Naive thymus-derived CD8-positive, alpha-beta T cell (primary cell): ENCODE measurements around the gene CCND3. TPM values are rescaled to one million over a fixed set of nuclear protein-coding genes. Genes with fewer than 3 reads are reported as not detected.

Experiments used
- ATAC-seq, 2 donors: fragments of 150-1000 bp; cut with Tn5 transposase in 1 of 2; sonication (Bioruptor Pico), chemical (Tn5 transposase) in 1 of 2; 1 replicate in 1 of 2; 2 replicates in 1 of 2; pipeline ENCODE4 v1.10.0; 2021; ENCODE audit warnings: mild to moderate bottlenecking in 2 of 2, moderate library complexity in 2 of 2
- POLR2A ChIA-PET: fragments of 350-600 bp; sonication (Branson Sonifier 250); formaldehyde crosslinking; loops from one replicate; lab custom pipeline; 2021; ENCODE audit warnings: antibody characterized with exemption; lab: Charles Lee
- DNase-seq, 10 donors: peaks; one replicate each; pipeline versions ENCODE4 v3.0.0 to v3.0.0-alpha.2; 2020 to 2022
- H3K27ac Mint-ChIP-seq, 10 donors: one replicate each; pipeline ENCODE4 v1.8.0; 2020 to 2022; ENCODE audit warnings: mild to moderate bottlenecking in 10 of 10, mixed read lengths in 10 of 10, moderate library complexity in 4 of 10, inconsistent platforms in 1 of 10
- H3K27me3 Mint-ChIP-seq, 5 donors: one replicate each; pipeline ENCODE4 v1.8.0; 2021 to 2022; ENCODE audit warnings: mixed read lengths in 5 of 5
- H3K36me3 Mint-ChIP-seq, 3 donors: one replicate each; pipeline ENCODE4 v1.8.0; 2020 to 2022; ENCODE audit warnings: mixed read lengths in 3 of 3, mild to moderate bottlenecking in 2 of 3, inconsistent platforms in 1 of 3
- H3K4me1 Mint-ChIP-seq, 4 donors: one replicate each; pipeline ENCODE4 v1.8.0; 2021 to 2022; ENCODE audit warnings: mixed read lengths in 4 of 4
- H3K4me3 Mint-ChIP-seq, 10 donors: one replicate each; pipeline ENCODE4 v1.8.0; 2020 to 2022; ENCODE audit warnings: mild to moderate bottlenecking in 10 of 10, mixed read lengths in 10 of 10, moderate library complexity in 6 of 10, inconsistent platforms in 1 of 10
- H3K9me3 Mint-ChIP-seq, 9 donors: one replicate each; pipeline ENCODE4 v1.8.0; 2020 to 2022; ENCODE audit warnings: mixed read lengths in 9 of 9, mild to moderate bottlenecking in 3 of 9, inconsistent platforms in 1 of 9, moderate library complexity in 1 of 9
- polyA plus RNA-seq, 3 donors: library from polyadenylated mRNA; unstranded; fragments of 300-500 nt; fragmentation: Illumina TruSeq; gene quantifications; one replicate each; pipeline ENCODE4 v1.2.3, GENCODE V29; 2021
- total RNA-seq, 8 experiments: library from RNA in 2 of 8; stranded (reverse) in 2 of 8; gene quantifications; one replicate each; pipeline ENCODE4 v1.2.3 and lab custom pipeline; 2021 to 2026

CCND3 gene
- total and polyA plus RNA-seq, 5 experiments from 2014 or later: 282 to 765 (median 519) TPM

DNA sequence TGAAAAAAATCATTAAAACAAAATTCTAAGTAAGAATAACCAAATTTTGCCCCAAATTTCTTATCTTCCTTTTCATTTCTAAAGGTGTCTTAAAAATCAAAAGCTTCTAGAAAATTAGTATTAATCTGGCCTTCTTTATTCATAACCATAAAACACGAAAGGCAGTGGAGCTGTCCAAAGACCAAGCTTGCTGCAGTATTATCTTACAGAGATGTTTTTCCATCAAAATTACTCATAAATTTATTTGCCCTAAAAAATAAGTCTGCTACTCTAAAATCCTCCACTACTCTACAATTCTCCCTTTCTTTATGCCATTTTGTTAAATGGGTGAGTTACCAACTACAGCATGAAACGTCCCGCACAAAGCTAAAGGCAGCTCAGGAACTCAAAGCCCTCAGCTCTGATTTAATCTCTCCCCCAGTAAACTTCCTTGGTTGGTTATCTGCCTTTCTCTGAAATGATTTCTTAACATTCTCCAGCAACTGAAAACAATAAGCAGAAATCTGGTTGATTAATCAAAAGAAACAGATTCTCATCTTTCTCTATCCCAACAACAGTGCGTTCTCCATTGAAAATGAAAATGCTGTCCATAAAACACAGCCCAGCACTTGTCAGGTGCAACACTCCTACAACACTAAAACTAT lies 48.6 kb downstream of the CCND3 start:
- ATAC-seq: no peak
- Mint-ChIP-seq H3K36me3 (no peaks in the 10 kb centered on the region), H3K4me3 (no peak overlapping the region), H3K4me1 (peaks cover 0 to 11% (median 9%) of the 10 kb centered on the region in 4 donors), H3K27ac (no peak overlapping the region), H3K27me3 (no peaks in the 10 kb centered on the region), H3K9me3 (no peaks in the 10 kb centered on the region)
- POLR2A ChIA-PET: interaction anchor here (1.0 kb wide), 1 partner anchor 153 kb away, joined by 3 read pairs; no protein-coding TSS in a partner anchor
- DNase-seq: no peak

GRCh38 chr6:41887331-41887751 lies 54.3 kb downstream of the CCND3 start:
- no peak overlapping the region for H3K4me3 Mint-ChIP-seq
- H3K36me3 Mint-ChIP-seq: no peaks in the 10 kb centered on the region
- ATAC-seq: no peak
- H3K27me3 Mint-ChIP-seq: no peaks in the 10 kb centered on the region
- no peaks in the 10 kb centered on the region for H3K4me1 Mint-ChIP-seq
- H3K9me3 Mint-ChIP-seq: no peaks in the 10 kb centered on the region
- H3K27ac Mint-ChIP-seq: peak overlapping the region in 1 of 10 donors; percentile 28
- POLR2A ChIA-PET: no interaction called here
- no peak for DNase-seq

DNA sequence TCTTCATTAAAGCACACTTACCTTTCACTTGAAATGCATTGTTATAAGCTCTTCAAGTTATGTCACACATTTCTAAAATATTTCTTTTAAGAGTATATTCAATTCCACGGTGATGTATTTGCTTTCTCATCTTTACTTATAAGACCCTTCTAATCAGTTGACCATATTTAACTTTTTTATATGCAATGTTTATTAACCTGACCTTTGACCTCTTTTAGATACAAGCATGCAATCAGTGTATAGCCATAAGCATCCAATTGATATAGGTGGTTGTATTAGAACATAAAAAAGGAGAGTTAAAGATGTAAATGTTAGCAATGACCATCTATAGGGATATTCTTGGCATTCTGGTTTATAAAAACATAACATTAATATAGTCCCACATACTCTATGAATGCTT lies 55.7 kb downstream of the CCND3 start:
- H3K27me3 Mint-ChIP-seq: no peaks in the 10 kb centered on the region
- H3K4me1 Mint-ChIP-seq: no peaks in the 10 kb centered on the region
- POLR2A ChIA-PET: no interaction called here
- H3K36me3 Mint-ChIP-seq: no peaks in the 10 kb centered on the region
- no peak overlapping the region for H3K4me3 Mint-ChIP-seq
- no peaks in the 10 kb centered on the region for H3K9me3 Mint-ChIP-seq
- ATAC-seq (no peak), DNase-seq (no peak)
- H3K27ac Mint-ChIP-seq: no peak overlapping the region

- Mint-ChIP-seq H3K4me1 (no peaks in the 10 kb centered on the region), H3K4me3 (no peak overlapping the region), H3K9me3 (no peaks in the 10 kb centered on the region), H3K27ac (no peak overlapping the region), H3K36me3 (no peaks in the 10 kb centered on the region), H3K27me3 (no peaks in the 10 kb centered on the region)
- ATAC-seq (no peak), DNase-seq (no peak)
- POLR2A ChIA-PET: no interaction called here
These were observed 56.7 kb downstream of the CCND3 start for GRCh38 chr6:41884957-41885356.

Other genes with a start within 250 kb of the CCND3 start
- 10 to 100 TPM in 1 of 2 experiments, 1 to 10 TPM in 1; 9.2 to 10.8 TPM for gene TFEB, start 206.2 kb downstream of the CCND3 start, total RNA-seq
- 1 to 10 TPM; 2.6 to 9.4 (median 6.1) TPM for gene TFEB, start 206.2 kb downstream of the CCND3 start, polyA plus RNA-seq
- gene PGC, start 194.4 kb downstream of the CCND3 start, total RNA-seq: not detected
- gene PGC, start 194.4 kb downstream of the CCND3 start, polyA plus RNA-seq: not detected
- 1 to 10 TPM; 7.5 to 7.6 TPM for gene FRS3, start 161.9 kb downstream of the CCND3 start, total RNA-seq
- gene FRS3, start 161.9 kb downstream of the CCND3 start, polyA plus RNA-seq: 1 to 10 TPM in 2 of 3 donors, under 1 TPM in 1; 0.91 to 2.8 (median 2.1) TPM
- gene PRICKLE4, start 161.0 kb downstream of the CCND3 start, total RNA-seq: not detected
- not detected for gene PRICKLE4, start 161.0 kb downstream of the CCND3 start, polyA plus RNA-seq
- gene TOMM6, start 154.1 kb downstream of the CCND3 start, total RNA-seq: 100 to 1,000 TPM; 134 to 135 TPM
- 100 to 1,000 TPM; 433 to 440 (median 433) TPM for gene TOMM6, start 154.1 kb downstream of the CCND3 start, polyA plus RNA-seq
- 1 to 10 TPM; 2.0 to 3.0 TPM for gene USP49, start 46.4 kb downstream of the CCND3 start, total RNA-seq
- gene USP49, start 46.4 kb downstream of the CCND3 start, polyA plus RNA-seq: under 1 TPM; 0.34 to 0.48 (median 0.42) TPM
- gene MED20, start 20.7 kb downstream of the CCND3 start, total RNA-seq: 10 to 100 TPM in 1 of 2 experiments, 1 to 10 TPM in 1; 8.8 to 12.5 TPM
- gene MED20, start 20.7 kb downstream of the CCND3 start, polyA plus RNA-seq: 1 to 10 TPM; 2.8 to 5.1 (median 4.3) TPM
- gene BYSL, start 20.3 kb downstream of the CCND3 start, total RNA-seq: 1 to 10 TPM; 5.3 to 7.6 TPM
- gene BYSL, start 20.3 kb downstream of the CCND3 start, polyA plus RNA-seq: 1 to 10 TPM; 3.5 to 7.5 (median 4.9) TPM
- gene TAF8, start 108.7 kb upstream of the CCND3 start, total RNA-seq: 10 to 100 TPM; 61.3 to 73.8 TPM
- 10 to 100 TPM; 24.4 to 36.8 (median 28.6) TPM for gene TAF8, start 108.7 kb upstream of the CCND3 start, polyA plus RNA-seq
- under 1 TPM; 0.08 to 0.13 TPM for gene C6orf132, start 200.8 kb upstream of the CCND3 start, total RNA-seq
- gene C6orf132, start 200.8 kb upstream of the CCND3 start, polyA plus RNA-seq: under 1 TPM in 1 of 3 donors, not detected in 2; 0.08 TPM
- gene GUCA1A, start 231.6 kb upstream of the CCND3 start, total RNA-seq: not detected
- gene GUCA1A, start 231.6 kb upstream of the CCND3 start, polyA plus RNA-seq: not detected